Duodenal mucosa (tissue), 2 donors: ENCODE results near the gene TSFM.
A peak's percentile ranks its signal among the peaks of the same experiment; 100 is the strongest.

Experiments used
- H3K27ac ChIP-seq: one replicate; pipeline ENCODE4 v1.7.0; 2013; ENCODE audit warnings: low read depth, low read length
- H3K27me3 ChIP-seq, 2 donors: one replicate each; pipeline ENCODE4 v1.7.0; 2013; ENCODE audit warnings: low read length in 2 of 2, control low read depth in 1 of 2; ENCODE audit not compliant: insufficient read depth in 2 of 2, control insufficient read depth in 1 of 2
- H3K36me3 ChIP-seq, 2 donors: one replicate each; pipeline ENCODE4 v1.7.0; 2013; ENCODE audit warnings: low read length in 2 of 2, control low read depth in 1 of 2; ENCODE audit not compliant: insufficient read depth in 2 of 2, control insufficient read depth in 1 of 2
- H3K4me1 ChIP-seq, 2 donors: one replicate each; pipeline ENCODE4 v1.7.0; 2013; ENCODE audit warnings: low read length in 2 of 2, control low read depth in 1 of 2; ENCODE audit not compliant: insufficient read depth in 2 of 2, control insufficient read depth in 1 of 2
- H3K4me3 ChIP-seq, 2 donors: one replicate each; pipeline ENCODE4 v1.7.0; 2013; ENCODE audit warnings: low read length in 2 of 2, low read depth in 1 of 2
- H3K9ac ChIP-seq, 2 donors: one replicate each; pipeline ENCODE4 v1.7.0; 2013; ENCODE audit warnings: low read length in 2 of 2, low read depth in 1 of 2
- H3K9me3 ChIP-seq, 2 donors: one replicate each; pipeline ENCODE4 v1.7.0; 2013; ENCODE audit warnings: low read length in 2 of 2, control low read depth in 1 of 2; ENCODE audit not compliant: control insufficient read depth in 1 of 2

TSFM gene

GRCh38 chr12:57755454-57756372 is 26.9 kb upstream of the TSFM start:
- Histone ChIP-seq H3K4me1 (peaks cover 40 to 46% of the 10 kb centered on the region in 2 donors), H3K27ac (no peak overlapping the region), H3K9me3 (no peaks in the 10 kb centered on the region), H3K27me3 (no peaks in the 10 kb centered on the region), H3K9ac (peak overlapping the region; percentile 61 to 62), H3K36me3 (peaks cover 0 to 14% of the 10 kb centered on the region in 2 donors), H3K4me3 (peak overlapping the region; percentile 67)

GRCh38 chr12:57756406-57757341 is 25.9 kb upstream of the TSFM start:
- H3K36me3 ChIP-seq, result peaks cover 0 to 14% of the 10 kb centered on the region in 2 donors
- peaks cover 31 to 37% of the 10 kb centered on the region in 2 donors for H3K4me1 ChIP-seq
- H3K9me3 ChIP-seq, result no peaks in the 10 kb centered on the region
- H3K9ac ChIP-seq, result peak overlapping the region; percentile 61 to 62
- no peaks in the 10 kb centered on the region for H3K27me3 ChIP-seq
- no peak overlapping the region for H3K27ac ChIP-seq
- H3K4me3 ChIP-seq, result peak overlapping the region; percentile 67

- H3K9ac ChIP-seq, result no peak overlapping the region
- H3K36me3 ChIP-seq, result peaks cover 0 to 14% of the 10 kb centered on the region in 2 donors
- H3K4me1 ChIP-seq, result peaks cover 25 to 28% of the 10 kb centered on the region in 2 donors
- no peaks in the 10 kb centered on the region for H3K9me3 ChIP-seq
- no peak overlapping the region for H3K4me3 ChIP-seq
- H3K27me3 ChIP-seq, result no peaks in the 10 kb centered on the region
- H3K27ac ChIP-seq, result no peak overlapping the region
Observed at GRCh38 chr12:57757771-57758170, 24.8 kb upstream of the TSFM start.

DNA sequence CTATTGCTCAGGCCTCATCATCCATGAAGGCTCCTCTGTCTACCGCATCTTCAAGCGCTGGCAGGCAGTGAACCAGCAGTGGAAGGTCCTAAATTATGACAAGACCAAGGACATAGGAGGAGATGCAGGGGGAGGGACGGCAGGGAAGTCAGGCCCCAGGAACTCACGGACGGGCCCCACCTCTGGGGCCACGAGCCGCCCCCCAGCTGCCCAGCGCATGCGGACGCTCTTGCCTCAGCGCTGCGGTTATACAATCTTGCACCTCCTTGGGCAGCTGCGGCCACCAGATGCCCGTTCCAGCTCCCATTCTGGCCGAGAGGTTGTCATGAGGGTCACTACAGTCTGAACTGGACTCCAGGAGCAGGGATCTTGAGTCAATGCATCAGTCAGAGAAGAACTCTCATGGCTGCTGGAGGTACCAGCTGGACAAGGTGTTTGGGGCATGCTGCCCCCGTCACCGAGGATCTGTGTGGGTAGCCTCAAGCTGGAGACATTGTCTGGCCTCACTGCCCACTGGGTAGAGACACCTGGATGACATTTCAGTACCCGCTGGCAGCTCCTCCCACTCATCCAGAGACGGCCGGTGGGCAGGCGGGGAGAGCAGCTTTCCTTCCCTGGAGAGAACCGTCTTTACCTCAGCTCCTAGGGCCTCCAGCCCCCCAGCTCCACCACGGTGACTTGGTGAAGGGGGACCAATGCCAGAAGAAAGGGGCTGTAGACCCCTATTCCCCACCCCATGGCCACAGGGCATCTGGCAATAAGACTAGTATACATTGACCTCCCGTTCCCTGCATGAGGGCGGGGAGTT is 23.8 kb upstream of the TSFM start:
- H3K27ac ChIP-seq, result no peak overlapping the region
- H3K9ac ChIP-seq, result no peak overlapping the region
- no peaks in the 10 kb centered on the region for H3K9me3 ChIP-seq
- peaks cover 15 to 22% of the 10 kb centered on the region in 2 donors for H3K4me1 ChIP-seq
- no peaks in the 10 kb centered on the region for H3K27me3 ChIP-seq
- H3K4me3 ChIP-seq, result no peak overlapping the region
- peaks cover 0 to 14% of the 10 kb centered on the region in 2 donors for H3K36me3 ChIP-seq

DNA sequence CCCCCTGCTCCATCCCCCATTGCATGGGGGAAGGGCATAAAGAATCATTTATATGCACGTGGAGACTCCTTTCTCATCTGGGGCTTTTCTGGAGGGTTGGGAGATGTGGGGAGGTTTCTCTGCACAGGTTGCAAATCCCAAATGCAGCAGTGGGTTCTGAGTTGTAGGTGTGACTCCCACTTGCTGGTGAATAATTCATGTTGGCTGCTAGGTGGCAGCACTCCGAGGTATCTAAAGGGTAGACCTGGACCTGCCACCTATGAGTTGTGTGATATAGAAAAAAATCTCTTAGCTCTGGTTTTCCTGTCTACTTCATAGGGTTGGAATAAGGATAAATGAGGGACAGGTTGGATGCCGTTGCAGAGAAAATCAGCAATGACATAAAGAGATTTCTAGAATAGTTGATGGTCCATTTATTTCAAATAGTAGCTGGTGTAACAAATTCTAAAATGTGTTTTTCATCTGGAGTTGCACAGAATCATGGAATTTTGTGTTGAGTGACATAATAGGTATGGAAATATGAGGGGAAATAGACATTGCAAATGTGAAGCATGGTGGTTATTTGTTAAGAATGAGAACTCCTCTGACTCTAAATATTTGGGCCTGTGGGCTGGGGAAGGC is 23.1 kb upstream of the TSFM start:
- peaks cover 0 to 6% of the 10 kb centered on the region in 2 donors for H3K27me3 ChIP-seq
- peaks cover 0 to 14% of the 10 kb centered on the region in 2 donors for H3K36me3 ChIP-seq
- no peaks in the 10 kb centered on the region for H3K9me3 ChIP-seq
- H3K4me1 ChIP-seq, result peaks cover 9 to 17% of the 10 kb centered on the region in 2 donors
- H3K27ac ChIP-seq, result no peak overlapping the region
- no peak overlapping the region for H3K9ac ChIP-seq
- no peak overlapping the region for H3K4me3 ChIP-seq

DNA sequence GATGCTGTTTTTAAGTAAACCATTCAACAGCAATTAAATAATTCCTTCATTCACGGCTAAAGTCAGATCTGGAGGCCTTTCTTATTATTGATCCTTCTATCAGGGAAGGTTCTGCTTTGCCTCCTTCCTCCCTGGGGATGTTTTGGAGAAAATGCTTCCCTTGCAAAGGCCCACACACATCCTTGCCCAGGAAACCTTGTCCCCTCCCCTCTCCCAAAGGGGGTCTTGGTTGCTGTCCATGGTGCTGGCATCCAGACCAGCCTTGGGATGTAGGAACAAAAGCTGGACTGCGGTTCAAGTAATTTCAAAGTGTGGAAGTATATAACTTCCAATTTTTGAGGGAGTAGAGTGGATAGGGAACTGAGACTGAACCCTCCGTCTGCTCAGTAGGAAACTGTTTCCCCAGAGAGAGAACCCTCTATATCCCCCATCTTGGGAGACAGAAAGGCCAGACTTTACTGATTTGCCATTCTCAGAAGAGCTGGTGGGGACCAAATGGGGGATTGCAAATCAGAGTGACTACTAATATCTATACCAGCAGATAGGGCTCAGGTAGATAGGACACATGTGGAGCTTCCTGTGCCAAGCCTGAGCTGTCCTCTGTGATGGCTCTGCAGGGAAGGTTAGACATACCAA is 22.1 kb upstream of the TSFM start:
- Histone ChIP-seq H3K9me3 (no peaks in the 10 kb centered on the region), H3K4me3 (no peak overlapping the region), H3K36me3 (peaks cover 0 to 14% of the 10 kb centered on the region in 2 donors), H3K9ac (no peak overlapping the region), H3K27me3 (peaks cover 7 to 15% of the 10 kb centered on the region in 2 donors), H3K27ac (no peak overlapping the region), H3K4me1 (peaks cover 8 to 25% of the 10 kb centered on the region in 2 donors)

DNA sequence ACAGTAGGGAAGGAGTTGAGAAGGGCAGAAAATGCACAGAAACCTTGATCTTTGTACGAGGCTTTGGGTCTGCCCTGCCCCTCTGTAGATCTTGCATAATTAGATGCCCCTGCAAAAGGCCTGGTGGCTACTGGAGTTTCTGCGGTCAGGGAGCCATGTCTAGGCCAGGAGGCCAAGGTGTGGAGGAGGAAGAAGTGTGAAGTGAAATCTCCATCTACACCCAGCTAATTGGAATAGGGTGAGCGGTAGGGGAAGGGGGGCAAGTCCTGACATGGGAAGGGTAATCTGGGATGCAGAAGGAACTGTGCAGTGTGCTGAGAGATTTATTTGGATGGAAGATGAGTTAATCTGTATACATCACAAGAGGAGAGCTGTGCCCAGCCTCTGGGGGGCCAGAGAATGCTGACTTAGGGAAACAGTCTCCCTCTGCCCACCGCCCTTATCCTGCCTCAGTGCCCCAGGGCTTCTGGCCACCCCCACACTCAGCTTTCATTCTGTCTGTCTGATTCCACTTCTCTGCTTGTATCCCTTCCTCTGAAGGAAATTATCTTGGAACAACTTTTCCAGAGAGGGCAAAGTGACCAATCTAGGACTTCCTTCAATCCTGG is 21.1 kb upstream of the TSFM start:
- Histone ChIP-seq H3K36me3 (peaks cover 0 to 14% of the 10 kb centered on the region in 2 donors), H3K9me3 (no peaks in the 10 kb centered on the region), H3K27me3 (peaks cover 18 to 25% of the 10 kb centered on the region in 2 donors), H3K27ac (no peak overlapping the region), H3K4me3 (no peak overlapping the region), H3K4me1 (peaks cover 15 to 28% of the 10 kb centered on the region in 2 donors), H3K9ac (no peak overlapping the region)

DNA sequence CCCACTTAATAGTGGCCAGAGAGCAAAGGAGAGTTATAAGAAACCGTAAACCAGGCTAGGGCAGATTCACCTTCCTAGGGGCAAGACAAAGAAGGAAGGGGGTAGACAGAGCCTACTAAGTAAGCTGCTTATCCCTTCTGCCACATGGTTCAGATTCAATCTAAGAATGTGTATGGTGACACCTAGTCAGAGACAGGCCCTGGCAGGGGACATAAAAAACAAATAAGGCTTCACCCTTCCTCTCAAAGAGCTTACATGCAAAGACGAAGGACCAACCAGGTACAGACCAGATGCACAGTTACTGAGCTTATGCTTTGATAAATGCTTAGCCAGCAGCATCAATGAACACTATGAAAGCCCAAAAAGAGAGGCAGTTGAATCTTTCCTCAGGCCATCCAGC is 20.1 kb upstream of the TSFM start:
- Histone ChIP-seq H3K36me3 (peaks cover 0 to 14% of the 10 kb centered on the region in 2 donors), H3K9me3 (no peaks in the 10 kb centered on the region), H3K4me1 (peaks cover 19 to 29% of the 10 kb centered on the region in 2 donors), H3K27ac (no peak overlapping the region), H3K27me3 (peaks cover 25 to 33% of the 10 kb centered on the region in 2 donors), H3K9ac (no peak overlapping the region), H3K4me3 (no peak overlapping the region)
